GM23338 (cell line): ENCODE results near the gene RASA3. TPM values are rescaled to one million over a fixed set of nuclear protein-coding genes. Genes with fewer than 3 reads are reported as not detected.

Experiments used
- ATAC-seq: fragments of 200-7000 bp; cut with Tn5 transposase; 3 replicates; pipeline ENCODE4 v1.9.1; 2020
- DNase-seq: peaks from one replicate; pipeline ENCODE4 v3.0.0-alpha.2; 2015; ENCODE audit warnings: low spot score
- H2AFZ ChIP-seq: fragments of 200-600 bp; sonication (generic); 2 replicates; pipeline ENCODE4 v1.8.0; 2016; ENCODE audit warnings: antibody characterized with exemption, mild to moderate bottlenecking, moderate library complexity
- H3F3A ChIP-seq: fragments of 200-600 bp; sonication (generic); replicated peaks from 2 replicates; pipeline ENCODE4 v1.8.0; 2017; ENCODE audit warnings: antibody characterized with exemption, mixed run types, low read depth
- H3K27ac ChIP-seq: fragments of 200-600 bp; sonication (generic); 2 replicates; pipeline ENCODE4 v1.6.1; 2016; ENCODE audit warnings: low read depth
- H3K27me3 ChIP-seq: fragments of 200-600 bp; sonication (generic); 2 replicates; pipeline ENCODE4 v1.8.0; 2016; ENCODE audit warnings: mild to moderate bottlenecking, mixed run types, moderate library complexity; ENCODE audit not compliant: insufficient read depth
- H3K36me3 ChIP-seq: fragments of 200-600 bp; sonication (generic); 2 replicates; pipeline ENCODE4 v1.8.0; 2016; ENCODE audit warnings: mild to moderate bottlenecking; ENCODE audit not compliant: insufficient read depth
- H3K4me1 ChIP-seq: fragments of 200-600 bp; sonication (generic); 2 replicates; pipeline ENCODE4 v1.8.0; 2016; ENCODE audit warnings: mild to moderate bottlenecking, moderate library complexity; ENCODE audit not compliant: insufficient read depth
- H3K4me2 ChIP-seq: fragments of 200-600 bp; sonication (generic); 2 replicates; pipeline ENCODE4 v1.7.1; 2017; ENCODE audit warnings: mixed run types
- H3K4me3 ChIP-seq: fragments of 200-600 bp; sonication (generic); 2 replicates; pipeline ENCODE4 v1.6.1; 2016; ENCODE audit warnings: mixed run types
- H3K79me2 ChIP-seq: fragments of 200-600 bp; sonication (generic); replicated peaks from 2 replicates; pipeline ENCODE4 v1.8.0; 2017; ENCODE audit warnings: mild to moderate bottlenecking; ENCODE audit not compliant: insufficient read depth
- H3K9me2 ChIP-seq: fragments of 200-600 bp; sonication (generic); 2 replicates; pipeline ENCODE4 v1.8.0; 2017; ENCODE audit not compliant: insufficient read depth
- H4K20me1 ChIP-seq: fragments of 200-600 bp; sonication (generic); replicated peaks from 2 replicates; pipeline ENCODE4 v1.8.0; 2017; ENCODE audit warnings: mild to moderate bottlenecking; ENCODE audit not compliant: insufficient read depth
- H3K27ac Mint-ChIP-seq: 2 replicates; pipeline ENCODE4 v1.8.0; 2020; ENCODE audit warnings: inconsistent platforms, mild to moderate bottlenecking, moderate library complexity, mixed read lengths
- H3K27me3 Mint-ChIP-seq: 3 replicates; pipeline ENCODE4 v1.8.0; 2022; ENCODE audit warnings: low read depth, mild to moderate bottlenecking, moderate library complexity, mixed read lengths, inconsistent platforms; ENCODE audit not compliant: insufficient read depth, poor library complexity
- H3K36me3 Mint-ChIP-seq: 3 replicates; pipeline ENCODE4 v1.8.0; 2021; ENCODE audit warnings: low read depth, mild to moderate bottlenecking, inconsistent platforms, moderate library complexity, mixed read lengths
- H3K4me1 Mint-ChIP-seq: 3 replicates; pipeline ENCODE4 v1.8.0; 2020; ENCODE audit warnings: mild to moderate bottlenecking, inconsistent platforms, mixed read lengths
- H3K4me3 Mint-ChIP-seq: 3 replicates; pipeline ENCODE4 v1.8.0; 2021; ENCODE audit warnings: moderate library complexity, mild to moderate bottlenecking, inconsistent platforms, mixed read lengths
- H3K9me3 Mint-ChIP-seq: 3 replicates; pipeline ENCODE4 v1.8.0; 2020; ENCODE audit warnings: moderate library complexity, mild to moderate bottlenecking, inconsistent platforms, mixed read lengths
- CREB1 ChIP-seq: fragments of 250-450 bp; sonication (Bioruptor Pico); IDR thresholded peaks from 2 replicates; pipeline ENCODE4 v1.5.0; 2020; ENCODE audit warnings: low read depth, mild to moderate bottlenecking, moderate library complexity
- CTCF ChIP-seq, 2 experiments: fragments of 200-600 bp in 1 of 2; sonication (generic) in 1 of 2; conservative IDR thresholded peaks; 2 replicates each; pipeline versions ENCODE4 v1.5.1 to v1.6.1; 2016 to 2017; ENCODE audit warnings: antibody characterized with exemption in 2 of 2, low read depth in 2 of 2, mild to moderate bottlenecking in 2 of 2, moderate library complexity in 1 of 2
- ETS1 ChIP-seq: IDR thresholded peaks from 2 replicates; pipeline ENCODE4 v1.6.1; 2016; ENCODE audit warnings: antibody characterized with exemption
- EZH2 ChIP-seq: fragments of 200-600 bp; sonication (generic); IDR thresholded peaks from one replicate; pipeline ENCODE4 v1.8.0; 2017; ENCODE audit warnings: antibody characterized with exemption, mild to moderate bottlenecking, low read depth; ENCODE audit not compliant: unreplicated experiment
- EZH2phosphoT487 ChIP-seq: fragments of 200-600 bp; sonication (generic); IDR thresholded peaks from one replicate; pipeline ENCODE4 v1.8.1; 2018; ENCODE audit warnings: antibody characterized with exemption; ENCODE audit not compliant: unreplicated experiment
- JUNB ChIP-seq: IDR thresholded peaks from one replicate; pipeline ENCODE4 v1.6.1; 2016; ENCODE audit warnings: antibody characterized with exemption; ENCODE audit not compliant: unreplicated experiment
- NANOG ChIP-seq: IDR thresholded peaks from 2 replicates; pipeline ENCODE4 v1.6.1; 2016; ENCODE audit warnings: antibody characterized with exemption, borderline replicate concordance
- POLR2AphosphoS5 ChIP-seq: IDR thresholded peaks from 2 replicates; pipeline ENCODE4 v1.6.1; 2016; ENCODE audit warnings: antibody characterized with exemption, low read depth
- REST ChIP-seq: IDR thresholded peaks from one replicate; pipeline ENCODE4 v1.6.1; 2018; ENCODE audit warnings: antibody characterized with exemption; ENCODE audit not compliant: unreplicated experiment
- STAT1 ChIP-seq: IDR thresholded peaks from one replicate; pipeline ENCODE4 v1.6.1; 2016; ENCODE audit warnings: antibody characterized with exemption; ENCODE audit not compliant: unreplicated experiment
- ZNF114 ChIP-seq: fragments of 250-450 bp; sonication (Bioruptor Pico); IDR thresholded peaks from 2 replicates; pipeline ENCODE4 v1.5.0; 2020; ENCODE audit warnings: mild to moderate bottlenecking, moderate library complexity
- ZNF331 ChIP-seq: fragments of 250-450 bp; sonication (Bioruptor Pico); IDR thresholded peaks from 2 replicates; pipeline ENCODE4 v1.5.0; 2020; ENCODE audit warnings: low read depth, mild to moderate bottlenecking, moderate library complexity
- ZNF462 ChIP-seq: fragments of 250-450 bp; sonication (Bioruptor Pico); IDR thresholded peaks from 2 replicates; pipeline ENCODE4 v1.5.0; 2020; ENCODE audit warnings: mild to moderate bottlenecking, moderate library complexity
- polyA plus RNA-seq: library from polyadenylated mRNA; unstranded; fragments of >200 nt; fragmentation: Nextera tagmentation; extraction: Ambion mirVana; gene quantifications from 2 replicates; pipeline ENCODE4 v1.2.1, GENCODE V29; 2016
- total RNA-seq: library from RNA; depleted of rRNA; stranded (reverse); fragments of >200 nt; shearing (Covaris generic); gene quantifications from 2 replicates; pipeline ENCODE4 v1.2.3, GENCODE V29; 2014

RASA3 gene
- total and polyA plus RNA-seq, 2 experiments from 2014 or later = 11.2 to 20.7 TPM

GRCh38 chr13:113936166-113936965, 196.1 kb downstream of the RASA3 start:
- no peaks in the 10 kb centered on the region for H3K27me3 ChIP-seq
- no peak overlapping the region for H3K4me3 ChIP-seq
- Mint-ChIP-seq H3K27ac (no peak overlapping the region), H3K4me1 (peaks cover 11% of the 10 kb centered on the region), H3K36me3 (no peaks in the 10 kb centered on the region), H3K4me3 (no peak overlapping the region), H3K9me3 (no peaks in the 10 kb centered on the region), H3K27me3 (peaks cover 18% of the 10 kb centered on the region)
- H4K20me1 ChIP-seq = no peaks in the 10 kb centered on the region
- no peak for DNase-seq
- H3K4me2 ChIP-seq = no peak overlapping the region
- H3K4me1 ChIP-seq = no peaks in the 10 kb centered on the region
- no peak overlapping the region for H2AFZ ChIP-seq
- H3K36me3 ChIP-seq = no peaks in the 10 kb centered on the region
- H3K79me2 ChIP-seq = no peaks in the 10 kb centered on the region
- no peaks in the 10 kb centered on the region for H3K9me2 ChIP-seq
- H3K27ac ChIP-seq = no peak overlapping the region
- ATAC-seq = no peak
- H3F3A ChIP-seq = no peaks in the 10 kb centered on the region
- TF ChIP-seq EZH2phosphoT487 = no peak
- no peak for TF ChIP-seq CTCF (conservative IDR thresholded peaks at IDR 0.05; ENCODE audit: low read depth in 2 of 2)
- no peak for TF ChIP-seq POLR2AphosphoS5
- TF ChIP-seq CREB1 (CRISPR knock-in tag) = no peak
- no peak for TF ChIP-seq ZNF462
- no peak for TF ChIP-seq ETS1
- TF ChIP-seq ZNF114 (CRISPR knock-in tag) = no peak
- TF ChIP-seq NANOG = no peak
- TF ChIP-seq REST = no peak
- TF ChIP-seq ZNF331 (CRISPR knock-in tag) = no peak
- TF ChIP-seq STAT1 = no peak
- no peak for TF ChIP-seq EZH2
- no peak for TF ChIP-seq JUNB
